ENCODE results near the gene EPB41L1.

EPB41L1 gene

DNA sequence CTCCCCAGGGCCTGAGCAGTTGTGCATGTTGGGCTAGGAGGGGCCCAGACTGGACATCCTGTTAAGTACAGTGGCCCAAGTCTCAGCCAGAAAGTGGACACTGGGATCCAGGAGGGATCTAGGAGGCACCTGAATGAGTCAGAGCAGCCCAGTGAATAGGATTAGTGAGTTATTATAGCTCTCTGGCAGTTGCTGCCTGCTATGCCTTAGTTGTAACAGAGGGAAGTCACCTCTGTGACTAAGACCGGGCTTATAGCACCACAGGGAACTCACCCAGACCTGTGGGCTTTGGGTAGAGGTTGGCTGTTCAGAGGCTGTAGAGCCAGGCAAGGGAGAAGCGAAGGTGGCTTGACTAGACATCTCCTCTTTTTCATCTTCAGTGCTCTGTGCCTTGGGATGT, 42.7 kb downstream of the EPB41L1 start:
- Histone ChIP-seq H3K27me3 (replicated peaks; ENCODE audit: control insufficient read depth, insufficient read depth, low read length) (peaks cover 8% of the 10 kb centered on the region), H3K4me3 (replicated peaks; ENCODE audit: low read depth, low read length) (no peak overlapping the region), H3K36me3 (ENCODE audit: control insufficient read depth, insufficient read depth, low read length) (no peaks in the 10 kb centered on the region)
- DNase-seq (ENCODE audit: extremely low read depth, insufficient read length) = no peak
- TF ChIP-seq, protein P1, sequence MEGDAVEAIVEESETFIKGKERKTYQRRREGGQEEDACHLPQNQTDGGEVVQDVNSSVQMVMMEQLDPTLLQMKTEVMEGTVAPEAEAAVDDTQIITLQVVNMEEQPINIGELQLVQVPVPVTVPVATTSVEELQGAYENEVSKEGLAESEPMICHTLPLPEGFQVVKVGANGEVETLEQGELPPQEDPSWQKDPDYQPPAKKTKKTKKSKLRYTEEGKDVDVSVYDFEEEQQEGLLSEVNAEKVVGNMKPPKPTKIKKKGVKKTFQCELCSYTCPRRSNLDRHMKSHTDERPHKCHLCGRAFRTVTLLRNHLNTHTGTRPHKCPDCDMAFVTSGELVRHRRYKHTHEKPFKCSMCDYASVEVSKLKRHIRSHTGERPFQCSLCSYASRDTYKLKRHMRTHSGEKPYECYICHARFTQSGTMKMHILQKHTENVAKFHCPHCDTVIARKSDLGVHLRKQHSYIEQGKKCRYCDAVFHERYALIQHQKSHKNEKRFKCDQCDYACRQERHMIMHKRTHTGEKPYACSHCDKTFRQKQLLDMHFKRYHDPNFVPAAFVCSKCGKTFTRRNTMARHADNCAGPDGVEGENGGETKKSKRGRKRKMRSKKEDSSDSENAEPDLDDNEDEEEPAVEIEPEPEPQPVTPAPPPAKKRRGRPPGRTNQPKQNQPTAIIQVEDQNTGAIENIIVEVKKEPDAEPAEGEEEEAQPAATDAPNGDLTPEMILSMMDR (IDR thresholded peaks at IDR 0.05; ENCODE audit: insufficient read depth, low read length, poor library complexity, severe bottlenecking) = no peak

DNA sequence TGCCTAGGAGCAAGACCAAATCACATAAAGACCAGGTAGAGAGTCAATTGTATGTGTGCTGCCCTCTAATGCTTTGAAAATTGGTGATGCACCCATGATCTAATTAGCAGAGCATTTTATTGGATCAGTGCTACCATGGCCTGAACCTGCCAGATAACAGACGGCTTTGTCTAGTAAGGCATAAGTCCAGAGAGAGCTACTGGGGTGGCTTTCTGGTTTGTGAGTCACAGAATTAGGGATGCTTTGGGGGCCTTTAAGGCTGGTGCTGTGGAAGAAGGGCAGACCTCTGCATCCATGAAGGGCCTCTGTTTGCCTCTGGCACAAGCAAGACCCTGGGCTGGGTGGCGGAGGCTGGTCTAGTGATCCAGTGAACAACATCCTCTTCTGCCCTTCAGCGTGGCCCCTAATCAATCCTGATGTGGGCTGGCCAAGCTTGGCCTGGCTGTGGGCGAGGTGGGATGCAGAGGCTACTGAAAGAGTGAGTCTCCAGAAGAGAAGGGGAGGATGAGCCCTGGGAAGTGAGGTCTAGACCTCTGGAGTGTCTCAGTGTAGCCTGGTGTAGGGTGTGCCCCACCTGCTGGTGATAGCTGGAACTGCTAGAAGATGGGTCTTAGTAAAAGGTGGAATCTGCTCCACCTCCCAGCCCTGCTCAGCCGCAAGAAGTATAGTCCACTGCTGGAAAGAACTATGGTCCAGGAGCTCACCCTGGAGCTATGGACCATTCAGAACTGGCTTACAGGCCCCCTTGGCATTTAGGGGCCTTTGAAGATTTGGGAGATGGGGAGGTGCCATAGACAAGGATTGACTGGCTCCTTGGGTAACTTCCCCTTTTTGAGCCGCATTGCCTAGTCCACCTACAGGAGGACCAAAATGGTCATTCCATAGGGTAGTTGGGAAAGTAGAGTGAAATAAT, 45.1 kb downstream of the EPB41L1 start:
- Histone ChIP-seq H3K4me3 (replicated peaks; ENCODE audit: low read depth, low read length) (no peak overlapping the region), H3K36me3 (ENCODE audit: control insufficient read depth, insufficient read depth, low read length) (no peaks in the 10 kb centered on the region), H3K27me3 (replicated peaks; ENCODE audit: control insufficient read depth, insufficient read depth, low read length) (peaks cover 8% of the 10 kb centered on the region)
- peak; percentile 20 for DNase-seq (ENCODE audit: extremely low read depth, insufficient read length)
- TF ChIP-seq, protein P1 (IDR thresholded peaks at IDR 0.05; ENCODE audit: insufficient read depth, low read length, poor library complexity, severe bottlenecking) = peak; percentile 89

DNA sequence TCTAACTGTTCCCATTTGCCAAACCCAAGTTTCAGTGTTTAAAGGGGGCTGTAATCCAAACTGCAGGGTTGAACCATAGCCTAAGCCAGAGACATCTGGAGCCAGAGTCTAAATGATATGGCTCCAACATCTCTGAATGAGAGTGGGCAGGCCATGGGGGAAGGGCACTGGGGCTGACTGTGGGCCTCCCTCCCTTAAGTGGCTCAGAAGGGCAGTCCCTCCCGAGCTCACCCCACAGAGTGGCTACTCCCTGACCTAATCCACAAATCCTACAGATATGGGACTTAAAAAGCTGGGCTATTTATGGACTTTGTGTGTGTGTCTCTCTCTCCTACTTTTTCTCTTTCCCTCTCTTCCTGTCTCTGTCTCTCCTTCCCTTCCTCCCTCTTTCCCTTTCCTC, 45.9 kb downstream of the EPB41L1 start:
- no peak for DNase-seq (ENCODE audit: extremely low read depth, insufficient read length)
- TF ChIP-seq, protein P1 (IDR thresholded peaks at IDR 0.05; ENCODE audit: insufficient read depth, low read length, poor library complexity, severe bottlenecking) = no peak
- H3K36me3 ChIP-seq (ENCODE audit: control insufficient read depth, insufficient read depth, low read length) = no peaks in the 10 kb centered on the region
- H3K27me3 ChIP-seq (replicated peaks; ENCODE audit: control insufficient read depth, insufficient read depth, low read length) = peaks cover 6% of the 10 kb centered on the region
- no peak overlapping the region for H3K4me3 ChIP-seq (replicated peaks; ENCODE audit: low read depth, low read length)

DNA sequence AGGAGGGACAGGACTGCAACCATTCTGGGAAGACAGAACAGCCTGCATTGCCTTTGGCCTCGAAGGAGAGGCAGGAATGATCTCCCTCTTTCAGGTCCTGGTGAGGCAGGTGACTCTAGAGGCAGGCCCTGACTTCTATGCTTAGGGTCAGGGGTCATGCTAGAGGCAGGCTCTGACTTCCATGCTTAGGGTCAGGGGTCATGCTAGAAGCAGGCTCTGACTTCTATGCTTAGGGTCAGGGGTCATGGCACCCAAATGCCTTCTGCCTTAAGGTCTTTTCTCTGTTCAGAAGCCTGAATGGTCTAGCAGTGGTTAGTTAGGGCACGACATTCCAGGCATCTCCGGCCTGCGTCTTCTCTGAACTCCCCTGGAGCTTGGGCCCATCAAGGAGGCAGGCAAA, 46.7 kb downstream of the EPB41L1 start:
- DNase-seq (ENCODE audit: extremely low read depth, insufficient read length) = no peak
- peaks cover 5% of the 10 kb centered on the region for H3K27me3 ChIP-seq (replicated peaks; ENCODE audit: control insufficient read depth, insufficient read depth, low read length)
- no peak overlapping the region for H3K4me3 ChIP-seq (replicated peaks; ENCODE audit: low read depth, low read length)
- H3K36me3 ChIP-seq (ENCODE audit: control insufficient read depth, insufficient read depth, low read length) = no peaks in the 10 kb centered on the region
- TF ChIP-seq, protein P1 (IDR thresholded peaks at IDR 0.05; ENCODE audit: insufficient read depth, low read length, poor library complexity, severe bottlenecking) = no peak

DNA sequence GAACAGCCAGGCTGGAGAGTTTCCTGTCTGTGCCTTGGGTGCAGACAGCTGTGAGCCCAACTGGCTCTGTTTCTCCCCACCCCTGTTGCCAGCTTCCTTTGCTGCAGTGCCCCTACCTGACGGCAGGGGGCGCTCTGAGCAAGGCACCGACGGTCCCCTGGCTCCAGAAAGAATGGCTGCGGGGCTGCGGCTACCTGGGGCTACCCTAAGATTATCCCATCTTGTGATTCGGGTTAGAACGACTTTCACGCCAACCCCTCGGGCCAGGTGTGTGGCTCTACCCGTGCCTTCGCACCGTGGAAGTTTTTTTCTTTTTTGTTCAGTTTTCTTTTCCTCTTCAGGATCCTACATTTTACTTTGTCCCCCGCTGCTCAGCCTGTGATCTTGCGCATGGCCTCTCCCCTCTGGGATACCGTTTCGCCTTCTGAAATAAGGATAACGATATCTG, 48.4 kb downstream of the EPB41L1 start:
- peaks cover 7% of the 10 kb centered on the region; the same call in 1 of the 2 replicates for H3K27me3 ChIP-seq (replicated peaks; ENCODE audit: control insufficient read depth, insufficient read depth, low read length)
- TF ChIP-seq, protein P1 (IDR thresholded peaks at IDR 0.05; ENCODE audit: insufficient read depth, low read length, poor library complexity, severe bottlenecking) = peak; percentile 100
- no peaks in the 10 kb centered on the region for H3K36me3 ChIP-seq (ENCODE audit: control insufficient read depth, insufficient read depth, low read length)
- peak; percentile 36 for DNase-seq (ENCODE audit: extremely low read depth, insufficient read length)
- no peak overlapping the region for H3K4me3 ChIP-seq (replicated peaks; ENCODE audit: low read depth, low read length)

Data from GM06990 (cell line).